HG03521 (cell line): ENCODE measurements around the gene MAGED1.
"Not testable (repeated sequence)": the region's sequence is repeated elsewhere in the genome, so short reads cannot be mapped to it uniquely, and the experiment has no call there.

ENCODE experiments used
- ATAC-seq: cut with Tn5 transposase; IDR thresholded peaks from one replicate; pipeline ENCODE4 v1.9.1; 2021; ENCODE audit warnings: mild to moderate bottlenecking, moderate library complexity; ENCODE audit not compliant: unreplicated experiment

MAGED1 gene

GRCh38 chrX:51894697-51895336, 1.4 kb downstream of the MAGED1 start:
- no peak for ATAC-seq

GRCh38 chrX:51896626-51897025, 3.2 kb downstream of the MAGED1 start:
- no peak for ATAC-seq

- no peak for ATAC-seq
Observed at GRCh38 chrX:51899741-51900140, 6.3 kb downstream of the MAGED1 start.

- ATAC-seq = no peak
Observed at GRCh38 chrX:51902510-51903050, 9.2 kb downstream of the MAGED1 start.

- not testable (repeated sequence) for ATAC-seq
Observed at GRCh38 chrX:51905152-51905551, 11.7 kb downstream of the MAGED1 start.

- ATAC-seq = no peak
Observed at GRCh38 chrX:51905711-51906110, 12.3 kb downstream of the MAGED1 start.

- ATAC-seq = no peak
Observed at GRCh38 chrX:51917604-51918003, 24.2 kb downstream of the MAGED1 start.

- ATAC-seq = no peak
Observed at GRCh38 chrX:51922561-51922960, 29.1 kb downstream of the MAGED1 start.

GRCh38 chrX:51931566-51932150, 38.2 kb downstream of the MAGED1 start:
- no peak for ATAC-seq
